T-helper 1 cell (primary cell): ENCODE measurements around the gene PDE4A.

Experiments
- DNase-seq, 5 donors: peaks; one replicate each; pipeline ENCODE4 v3.0.0-alpha.2; 2012 to 2020

The PDE4A gene

GRCh38 chr19:10516671-10517286 lies 96.4 kb downstream of the PDE4A start:
- no peak for DNase-seq

DNA sequence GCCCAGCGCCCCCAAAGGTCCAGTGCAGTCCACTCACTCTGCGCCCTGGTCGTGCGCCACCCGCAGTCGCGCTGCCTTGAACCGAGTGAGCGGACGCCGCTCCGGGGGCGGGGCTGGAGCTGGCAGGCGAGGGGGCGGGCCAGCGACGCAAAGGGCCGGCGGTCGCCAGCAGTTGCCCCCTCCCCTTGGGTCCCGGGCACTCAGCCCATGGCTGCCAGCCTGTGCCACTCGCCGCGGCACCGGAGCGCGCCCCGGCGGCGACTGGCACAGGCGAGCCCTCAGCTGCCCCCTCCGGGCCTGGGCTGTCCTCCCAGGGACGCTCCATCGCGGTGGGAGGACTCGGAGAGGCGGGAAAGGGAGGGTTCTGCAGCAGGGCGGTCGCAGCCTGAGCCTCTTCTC lies 97.0 kb downstream of the PDE4A start, which contains the start of gene S1PR5:
Gene S1PR5 (minus strand): TSS at position 87 of the 399 bp plus-strand sequence. CDS start 2,436 bp downstream, outside the sequence.
- no peak for DNase-seq

- no peak for DNase-seq
Measured at GRCh38 chr19:10517760-10518443, 97.6 kb downstream of the PDE4A start.

GRCh38 chr19:10518444-10519361 lies 98.4 kb downstream of the PDE4A start:
- DNase-seq = no peak
